ENCODE results near the gene CHIT1.

CHIT1 gene

GRCh38 chr1:203188686-203189232, 40.7 kb downstream of the CHIT1 start:
- DNase-seq (ENCODE audit: low read depth): no peak

- no peak for DNase-seq (ENCODE audit: low read depth)
Observed at GRCh38 chr1:203187689-203188264, 41.7 kb downstream of the CHIT1 start.

- DNase-seq (ENCODE audit: low read depth): no peak
Observed at GRCh38 chr1:203187304-203187685, 42.2 kb downstream of the CHIT1 start.

- no peak for DNase-seq (ENCODE audit: low read depth)
Observed at GRCh38 chr1:203186446-203187303, 42.8 kb downstream of the CHIT1 start, which contains the start of gene CHI3L1. Gene CHI3L1 (minus strand): TSS chr1:203186704. CDS start chr1:203186623, 81 bp downstream.

- no peak for DNase-seq (ENCODE audit: low read depth)
Observed at GRCh38 chr1:203186091-203186445, 43.4 kb downstream of the CHIT1 start.

GRCh38 chr1:203185585-203185984, 43.9 kb downstream of the CHIT1 start:
- DNase-seq (ENCODE audit: low read depth): no peak

GRCh38 chr1:203185061-203185461, 44.4 kb downstream of the CHIT1 start:
- DNase-seq (ENCODE audit: low read depth): no peak

- no peak for DNase-seq (ENCODE audit: low read depth)
Observed at GRCh38 chr1:203184467-203184866, 45.0 kb downstream of the CHIT1 start.

GRCh38 chr1:203183828-203184227, 45.6 kb downstream of the CHIT1 start:
- DNase-seq (ENCODE audit: low read depth): no peak

- DNase-seq (ENCODE audit: low read depth): no peak
Observed at GRCh38 chr1:203182387-203182953, 47.0 kb downstream of the CHIT1 start.

- no peak for DNase-seq (ENCODE audit: low read depth)
Observed at GRCh38 chr1:203181586-203182386, 47.7 kb downstream of the CHIT1 start.

- no peak for DNase-seq (ENCODE audit: low read depth)
Observed at GRCh38 chr1:203180611-203181330, 48.7 kb downstream of the CHIT1 start.

GRCh38 chr1:203179667-203180005, 49.8 kb downstream of the CHIT1 start:
- no peak for DNase-seq (ENCODE audit: low read depth)

- DNase-seq (ENCODE audit: low read depth): no peak
Observed at GRCh38 chr1:203178821-203179666, 50.4 kb downstream of the CHIT1 start.

- DNase-seq (ENCODE audit: low read depth): no peak
Observed at GRCh38 chr1:203178083-203178482, 51.4 kb downstream of the CHIT1 start.

- DNase-seq (ENCODE audit: low read depth): no peak
Observed at GRCh38 chr1:203177470-203178039, 51.9 kb downstream of the CHIT1 start.

- no peak for DNase-seq (ENCODE audit: low read depth)
Observed at GRCh38 chr1:203177036-203177405, 52.5 kb downstream of the CHIT1 start.

- DNase-seq (ENCODE audit: low read depth): no peak
Observed at GRCh38 chr1:203176273-203177035, 53.0 kb downstream of the CHIT1 start.

- no peak for DNase-seq (ENCODE audit: low read depth)
Observed at GRCh38 chr1:203175827-203176241, 53.6 kb downstream of the CHIT1 start.

Data from activated T-cell treated with anti-CD3 and anti-CD28 coated beads for 1 hour (primary cell).